ENCODE measurements around the gene CHRNA9.

Gene CHRNA9

GRCh38 chr4:40321574-40322275 lies 13.4 kb upstream of the CHRNA9 start:
- H3K4me3 Mint-ChIP-seq, result no peak overlapping the region
- no peaks in the 10 kb centered on the region for H3K9me3 Mint-ChIP-seq
- no peak overlapping the region for H3K27ac Mint-ChIP-seq
- H3K36me3 Mint-ChIP-seq (ENCODE audit: low read depth), result no peaks in the 10 kb centered on the region
- no peaks in the 10 kb centered on the region for H3K27me3 Mint-ChIP-seq
- peaks cover 51% of the 10 kb centered on the region for H3K4me1 Mint-ChIP-seq (ENCODE audit: low read depth)

- Mint-ChIP-seq H3K4me1 (ENCODE audit: low read depth) (peaks cover 42% of the 10 kb centered on the region), H3K27me3 (no peaks in the 10 kb centered on the region), H3K36me3 (ENCODE audit: low read depth) (no peaks in the 10 kb centered on the region), H3K9me3 (no peaks in the 10 kb centered on the region), H3K4me3 (no peak overlapping the region), H3K27ac (no peak overlapping the region)
Measured at GRCh38 chr4:40322811-40323210, 12.3 kb upstream of the CHRNA9 start.

- Mint-ChIP-seq H3K4me1 (ENCODE audit: low read depth) (peaks cover 36% of the 10 kb centered on the region), H3K27me3 (no peaks in the 10 kb centered on the region), H3K9me3 (no peaks in the 10 kb centered on the region), H3K36me3 (ENCODE audit: low read depth) (no peaks in the 10 kb centered on the region), H3K27ac (no peak overlapping the region), H3K4me3 (no peak overlapping the region)
Measured at GRCh38 chr4:40323866-40324265, 11.3 kb upstream of the CHRNA9 start.

GRCh38 chr4:40325406-40326019 lies 9.6 kb upstream of the CHRNA9 start:
- Mint-ChIP-seq H3K4me3 (no peak overlapping the region), H3K9me3 (no peaks in the 10 kb centered on the region), H3K27ac (peak overlapping the region; percentile 16), H3K4me1 (ENCODE audit: low read depth) (peaks cover 36% of the 10 kb centered on the region), H3K27me3 (no peaks in the 10 kb centered on the region), H3K36me3 (ENCODE audit: low read depth) (no peaks in the 10 kb centered on the region)

- Mint-ChIP-seq H3K27me3 (no peaks in the 10 kb centered on the region), H3K9me3 (no peaks in the 10 kb centered on the region), H3K4me3 (no peak overlapping the region), H3K27ac (no peak overlapping the region), H3K36me3 (ENCODE audit: low read depth) (no peaks in the 10 kb centered on the region), H3K4me1 (ENCODE audit: low read depth) (peaks cover 23% of the 10 kb centered on the region)
Measured at GRCh38 chr4:40327340-40327739, 7.8 kb upstream of the CHRNA9 start.

GRCh38 chr4:40328383-40328782 lies 6.8 kb upstream of the CHRNA9 start:
- no peaks in the 10 kb centered on the region for H3K27me3 Mint-ChIP-seq
- no peak overlapping the region for H3K27ac Mint-ChIP-seq
- H3K4me3 Mint-ChIP-seq, result no peak overlapping the region
- H3K36me3 Mint-ChIP-seq (ENCODE audit: low read depth), result no peaks in the 10 kb centered on the region
- peaks cover 18% of the 10 kb centered on the region for H3K4me1 Mint-ChIP-seq (ENCODE audit: low read depth)
- H3K9me3 Mint-ChIP-seq, result no peaks in the 10 kb centered on the region

- H3K4me1 Mint-ChIP-seq (ENCODE audit: low read depth), result peaks cover 8% of the 10 kb centered on the region
- no peaks in the 10 kb centered on the region for H3K9me3 Mint-ChIP-seq
- H3K36me3 Mint-ChIP-seq (ENCODE audit: low read depth), result no peaks in the 10 kb centered on the region
- no peak overlapping the region for H3K4me3 Mint-ChIP-seq
- no peaks in the 10 kb centered on the region for H3K27me3 Mint-ChIP-seq
- H3K27ac Mint-ChIP-seq, result no peak overlapping the region
Measured at GRCh38 chr4:40329805-40330204, 5.3 kb upstream of the CHRNA9 start.

- no peaks in the 10 kb centered on the region for H3K27me3 Mint-ChIP-seq
- H3K27ac Mint-ChIP-seq, result no peak overlapping the region
- no peaks in the 10 kb centered on the region for H3K36me3 Mint-ChIP-seq (ENCODE audit: low read depth)
- H3K4me3 Mint-ChIP-seq, result no peak overlapping the region
- H3K4me1 Mint-ChIP-seq (ENCODE audit: low read depth), result peaks cover 2% of the 10 kb centered on the region
- no peaks in the 10 kb centered on the region for H3K9me3 Mint-ChIP-seq
Measured at GRCh38 chr4:40330536-40330935, 4.6 kb upstream of the CHRNA9 start.

GRCh38 chr4:40331101-40331745 lies 3.9 kb upstream of the CHRNA9 start:
- Mint-ChIP-seq H3K9me3 (no peaks in the 10 kb centered on the region), H3K27me3 (no peaks in the 10 kb centered on the region), H3K36me3 (ENCODE audit: low read depth) (no peaks in the 10 kb centered on the region), H3K4me1 (ENCODE audit: low read depth) (no peaks in the 10 kb centered on the region), H3K27ac (no peak overlapping the region), H3K4me3 (no peak overlapping the region)

- no peak overlapping the region for H3K4me3 Mint-ChIP-seq
- no peaks in the 10 kb centered on the region for H3K4me1 Mint-ChIP-seq (ENCODE audit: low read depth)
- H3K36me3 Mint-ChIP-seq (ENCODE audit: low read depth), result no peaks in the 10 kb centered on the region
- H3K27ac Mint-ChIP-seq, result no peak overlapping the region
- H3K27me3 Mint-ChIP-seq, result no peaks in the 10 kb centered on the region
- H3K9me3 Mint-ChIP-seq, result no peaks in the 10 kb centered on the region
Measured at GRCh38 chr4:40331961-40332360, 3.2 kb upstream of the CHRNA9 start.

- no peak overlapping the region for H3K27ac Mint-ChIP-seq
Measured at GRCh38 chr4:40333921-40334352, 1.2 kb upstream of the CHRNA9 start.

GRCh38 chr4:40335525-40335894 lies 377 bp downstream of the CHRNA9 start:
- no peaks in the 10 kb centered on the region for H3K27me3 Mint-ChIP-seq
- H3K27ac Mint-ChIP-seq, result no peak overlapping the region
- peaks cover 6% of the 10 kb centered on the region for H3K4me1 Mint-ChIP-seq (ENCODE audit: low read depth)
- H3K4me3 Mint-ChIP-seq, result no peak overlapping the region
- H3K36me3 Mint-ChIP-seq (ENCODE audit: low read depth), result no peaks in the 10 kb centered on the region
- no peaks in the 10 kb centered on the region for H3K9me3 Mint-ChIP-seq

More at GRCh38 chr4:40333921-40334352, 1.2 kb upstream of the CHRNA9 start:
- Mint-ChIP-seq H3K4me1 (ENCODE audit: low read depth) (no peaks in the 10 kb centered on the region), H3K27me3 (no peaks in the 10 kb centered on the region), H3K9me3 (no peaks in the 10 kb centered on the region), H3K36me3 (ENCODE audit: low read depth) (no peaks in the 10 kb centered on the region), H3K4me3 (no peak overlapping the region)

GRCh38 chr4:40337051-40337450 lies 1.9 kb downstream of the CHRNA9 start:
- no peaks in the 10 kb centered on the region for H3K36me3 Mint-ChIP-seq (ENCODE audit: low read depth)
- no peak overlapping the region for H3K4me3 Mint-ChIP-seq
- H3K9me3 Mint-ChIP-seq, result no peaks in the 10 kb centered on the region
- peaks cover 6% of the 10 kb centered on the region for H3K4me1 Mint-ChIP-seq (ENCODE audit: low read depth)
- H3K27me3 Mint-ChIP-seq, result no peaks in the 10 kb centered on the region
- no peak overlapping the region for H3K27ac Mint-ChIP-seq

GRCh38 chr4:40337523-40337922 lies 2.4 kb downstream of the CHRNA9 start:
- Mint-ChIP-seq H3K4me3 (no peak overlapping the region), H3K27me3 (no peaks in the 10 kb centered on the region), H3K9me3 (peaks cover 4% of the 10 kb centered on the region), H3K4me1 (ENCODE audit: low read depth) (peaks cover 6% of the 10 kb centered on the region), H3K36me3 (ENCODE audit: low read depth) (peaks cover 2% of the 10 kb centered on the region), H3K27ac (no peak overlapping the region)

GRCh38 chr4:40340030-40340429 lies 4.9 kb downstream of the CHRNA9 start:
- Mint-ChIP-seq H3K27me3 (no peaks in the 10 kb centered on the region), H3K27ac (no peak overlapping the region), H3K4me3 (no peak overlapping the region), H3K36me3 (ENCODE audit: low read depth) (peaks cover 3% of the 10 kb centered on the region), H3K4me1 (ENCODE audit: low read depth) (peaks cover 6% of the 10 kb centered on the region), H3K9me3 (peaks cover 17% of the 10 kb centered on the region)
